Stimulated activated CD8-positive, alpha-beta memory T cell treated with anti-CD3 and anti-CD28 coated beads, Interleukin-12 subunit alpha, Interleukin-12 subunit beta, amount 100 ng/mL, for 4 hours (primary cell): ENCODE data around the gene OR10J1.
"Not testable (repeated sequence)": the region's sequence is repeated elsewhere in the genome, so short reads cannot be mapped to it uniquely, and the experiment has no call there.

ENCODE experiments used
- DNase-seq: peaks from one replicate; pipeline ENCODE4 v3.0.0-alpha.2; 2020; ENCODE audit warnings: low read depth

OR10J1 gene

GRCh38 chr1:159439422-159439821 is at the start of gene OR10J1:
Gene OR10J1 (plus strand): TSS chr1:159439722. CDS start chr1:159439792, 70 bp downstream.
- DNase-seq: no peak

- DNase-seq: no peak
Measured at GRCh38 chr1:159406821-159407220, 32.7 kb upstream of the OR10J1 start.

GRCh38 chr1:159408862-159409400 is 30.6 kb upstream of the OR10J1 start:
- DNase-seq: no peak

DNA sequence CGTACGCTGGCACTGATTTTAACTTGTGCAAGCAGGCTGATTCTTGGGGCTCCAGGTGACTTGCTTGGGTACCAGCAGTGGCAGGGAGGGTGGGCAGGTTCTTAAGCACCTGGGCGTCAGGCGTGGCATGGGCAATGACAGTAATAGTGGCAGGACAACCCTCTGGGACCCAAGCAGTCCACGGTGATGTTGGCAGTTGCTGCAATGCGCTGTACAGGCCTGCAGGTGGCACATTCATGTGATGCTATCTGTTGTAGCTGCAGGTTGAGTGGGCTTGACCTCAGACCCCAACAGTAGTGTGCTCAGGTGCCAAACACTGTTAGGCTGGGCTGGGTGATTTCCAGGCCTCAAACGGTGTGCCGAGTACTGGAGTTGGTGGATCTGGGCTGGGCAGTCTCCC is 17.7 kb upstream of the OR10J1 start:
- DNase-seq: no peak

- DNase-seq: no peak
Measured at GRCh38 chr1:159428536-159428935, 11.0 kb upstream of the OR10J1 start.

DNA sequence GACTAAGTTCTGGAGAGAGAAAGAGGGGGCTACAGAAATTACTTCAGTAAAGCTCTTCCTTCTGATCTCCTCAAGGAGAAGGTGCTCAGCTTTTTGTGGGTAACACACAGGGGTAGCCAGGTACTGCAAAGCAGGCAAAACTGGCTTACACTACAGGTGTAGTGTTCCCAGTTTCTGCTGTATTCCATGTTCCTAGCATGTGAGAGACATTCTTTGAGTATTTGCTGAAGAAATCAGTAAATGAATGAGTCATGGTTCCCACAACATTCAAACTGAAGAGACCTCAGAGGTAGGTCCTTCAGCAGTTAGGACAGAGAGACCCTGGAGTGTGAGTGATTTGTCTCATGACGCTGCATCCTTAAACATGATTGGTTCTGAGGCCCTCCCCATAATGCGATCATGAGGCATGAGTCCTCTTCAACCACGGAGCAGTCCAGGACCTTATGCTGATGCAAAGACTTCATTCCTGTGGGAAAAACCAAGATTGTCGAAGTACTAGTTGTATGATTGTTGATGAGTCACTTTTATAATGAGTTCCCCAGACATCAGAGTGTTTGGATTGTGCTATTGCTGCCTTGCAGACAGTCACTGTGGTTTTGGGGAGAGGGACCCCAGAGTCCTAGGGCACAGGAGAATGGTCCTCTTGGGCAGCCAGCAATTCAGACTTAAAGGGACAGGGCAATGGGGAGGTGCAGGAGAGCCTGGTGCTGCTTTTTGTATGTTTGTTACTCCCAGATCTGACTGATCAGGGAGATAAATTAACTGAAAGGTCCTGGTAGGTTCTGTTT is 10.3 kb upstream of the OR10J1 start:
- DNase-seq: no peak

DNA sequence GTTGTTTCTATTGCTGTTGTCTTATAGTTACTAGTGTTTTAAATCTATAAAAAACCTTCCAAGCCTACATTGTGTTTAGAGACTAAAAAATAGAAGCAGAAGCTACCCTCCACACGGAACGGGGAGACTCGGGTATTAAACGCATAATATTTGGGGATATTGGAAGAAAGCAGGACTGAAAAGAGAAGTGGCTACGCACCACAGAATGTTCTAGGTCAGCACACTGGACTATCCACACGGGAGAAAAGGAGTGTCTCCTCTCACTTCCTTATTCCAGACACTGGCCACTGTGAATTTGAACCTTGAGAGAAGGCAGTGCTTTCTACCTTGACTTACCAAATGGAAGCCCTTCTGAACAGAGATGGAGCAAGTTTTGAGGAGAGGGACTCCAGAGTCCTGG is 8.5 kb upstream of the OR10J1 start:
- DNase-seq: no peak

- no peak for DNase-seq
Measured at GRCh38 chr1:159431904-159432303, 7.6 kb upstream of the OR10J1 start, which contains the start of gene OR10J4. Gene OR10J4 (plus strand): TSS chr1:159432204.

DNA sequence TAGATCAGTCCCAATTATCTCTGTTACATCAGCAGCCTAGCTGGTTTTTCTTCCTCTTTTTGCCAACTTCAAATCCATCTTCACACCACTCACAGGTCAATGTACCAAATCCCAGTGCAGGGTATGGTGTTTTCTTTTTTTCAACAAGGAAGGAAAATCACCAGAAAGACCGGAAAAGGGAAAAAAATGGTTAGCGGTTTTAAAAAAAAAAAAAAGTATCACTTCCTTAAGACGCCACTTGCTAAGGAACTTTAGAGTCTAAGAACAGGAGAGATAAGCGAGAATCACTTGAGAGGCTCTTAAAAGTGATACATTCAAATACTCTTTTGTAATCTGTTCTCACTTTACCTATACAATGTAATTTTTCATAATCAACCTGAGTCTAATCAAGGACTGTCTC is 3.1 kb upstream of the OR10J1 start:
- DNase-seq: no peak

GRCh38 chr1:159441360-159441759 is 1.8 kb downstream of the OR10J1 start:
- DNase-seq: no peak

DNA sequence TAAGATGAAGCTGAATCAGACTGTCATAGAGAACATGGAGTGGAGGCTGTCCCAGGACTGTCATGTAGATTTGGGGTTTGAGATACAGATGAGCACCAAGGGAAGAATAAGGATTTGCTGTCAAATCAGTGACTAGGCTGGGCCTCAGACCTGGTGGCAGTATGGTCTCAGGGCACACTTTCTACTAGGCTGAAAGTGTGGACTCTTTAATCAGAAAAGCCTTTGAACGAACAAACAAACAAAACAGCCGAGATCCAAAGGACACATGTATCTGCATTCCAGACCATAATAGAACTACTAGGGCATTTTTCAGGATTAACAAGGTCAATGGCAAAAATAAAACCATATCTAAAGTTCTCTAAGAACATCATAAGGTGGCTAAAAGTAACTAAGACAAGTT is 2.9 kb downstream of the OR10J1 start:
- DNase-seq: no peak

DNA sequence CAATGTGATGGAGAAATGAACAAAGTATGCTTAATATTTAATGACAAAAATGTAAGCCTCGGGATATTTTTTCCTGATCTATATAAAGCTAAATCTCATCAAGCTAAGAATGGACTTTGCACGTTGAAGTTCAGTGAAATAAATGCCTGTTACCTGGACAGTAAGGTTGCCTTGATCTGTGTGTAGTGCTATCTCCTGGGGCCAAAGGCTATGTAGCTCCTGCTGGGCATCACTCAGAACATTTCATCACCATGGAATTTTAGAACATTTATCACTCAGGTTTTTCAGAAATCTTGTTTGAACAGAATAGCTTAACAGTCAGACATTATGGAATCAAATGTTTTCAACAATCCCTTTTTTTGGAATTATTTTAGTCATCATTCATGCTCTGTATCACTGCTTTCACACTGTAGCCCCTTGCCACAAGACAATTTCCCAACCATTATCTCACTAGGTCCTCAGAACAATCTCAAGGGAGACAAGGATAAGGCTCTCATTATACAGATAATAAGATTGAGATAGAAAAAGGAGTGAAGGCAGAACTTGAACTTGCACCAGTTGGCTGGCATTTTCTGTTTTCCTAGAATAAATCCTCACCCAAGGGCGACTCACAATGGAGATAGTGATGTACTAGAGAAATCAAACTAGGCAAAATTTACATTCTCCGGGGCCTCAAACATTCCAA is 3.7 kb downstream of the OR10J1 start:
- DNase-seq: no peak

DNA sequence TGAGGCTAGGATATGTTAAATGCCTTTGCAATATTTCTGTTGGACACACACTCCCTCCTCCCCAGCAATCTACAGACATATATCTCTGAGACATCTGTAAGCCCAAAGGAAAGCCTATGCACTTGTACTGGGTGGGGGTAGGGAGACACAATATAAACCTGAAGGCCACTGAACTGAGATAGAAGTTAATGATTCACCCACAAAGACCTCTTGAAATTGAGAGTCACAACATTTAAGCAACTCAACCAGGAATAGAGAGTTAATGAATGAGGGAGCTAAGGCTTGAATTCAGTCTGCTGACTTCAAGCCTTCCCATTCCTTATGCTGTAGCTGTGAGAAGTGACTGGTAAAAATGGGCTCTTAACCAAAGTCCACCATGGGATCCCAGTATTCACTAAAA is 5.0 kb downstream of the OR10J1 start:
- DNase-seq: no peak

- DNase-seq: no peak
Measured at GRCh38 chr1:159448181-159448580, 8.7 kb downstream of the OR10J1 start.

DNA sequence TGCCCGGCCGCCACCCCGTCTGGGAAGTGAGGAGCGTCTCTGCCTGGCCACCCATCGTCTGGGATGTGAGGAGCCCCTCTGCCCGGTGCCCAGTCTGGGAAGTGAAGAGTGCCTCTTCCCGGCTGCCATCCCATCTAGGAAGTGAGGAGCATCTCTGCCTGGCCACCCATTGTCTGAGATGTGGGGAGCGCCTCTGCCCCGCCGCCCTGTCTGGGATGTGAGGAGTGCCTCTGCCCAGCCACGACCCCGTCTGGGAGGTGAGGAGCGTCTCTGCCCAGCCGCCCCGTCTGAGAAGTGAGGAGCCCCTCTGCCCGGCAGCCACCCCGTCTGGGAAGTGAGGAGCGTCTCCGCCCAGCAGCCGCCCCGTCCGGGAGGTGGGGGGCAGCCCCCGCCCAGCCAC is 10.1 kb downstream of the OR10J1 start:
- DNase-seq: not testable (repeated sequence)

GRCh38 chr1:159459551-159459950 is 20.0 kb downstream of the OR10J1 start:
- DNase-seq: no peak

DNA sequence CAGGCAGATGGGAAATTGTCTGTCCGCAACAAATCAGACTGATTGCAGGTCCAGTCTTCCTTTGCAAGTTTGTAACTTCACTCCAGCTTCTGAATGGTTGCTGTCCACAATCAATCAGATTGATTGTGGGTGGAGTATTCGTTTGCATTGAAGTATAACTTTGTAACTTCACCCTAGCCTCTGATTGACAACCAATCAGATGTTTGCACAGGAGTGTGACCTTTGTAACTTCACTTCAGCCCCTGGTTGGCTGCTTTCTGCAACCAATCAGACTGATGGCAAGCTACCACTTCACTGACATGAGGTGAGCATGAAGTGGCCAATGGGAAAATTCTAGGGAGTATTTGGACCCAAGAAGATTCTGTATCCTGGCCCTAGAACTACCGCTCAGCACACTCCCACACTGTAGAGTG is 25.7 kb downstream of the OR10J1 start:
- no peak for DNase-seq

DNA sequence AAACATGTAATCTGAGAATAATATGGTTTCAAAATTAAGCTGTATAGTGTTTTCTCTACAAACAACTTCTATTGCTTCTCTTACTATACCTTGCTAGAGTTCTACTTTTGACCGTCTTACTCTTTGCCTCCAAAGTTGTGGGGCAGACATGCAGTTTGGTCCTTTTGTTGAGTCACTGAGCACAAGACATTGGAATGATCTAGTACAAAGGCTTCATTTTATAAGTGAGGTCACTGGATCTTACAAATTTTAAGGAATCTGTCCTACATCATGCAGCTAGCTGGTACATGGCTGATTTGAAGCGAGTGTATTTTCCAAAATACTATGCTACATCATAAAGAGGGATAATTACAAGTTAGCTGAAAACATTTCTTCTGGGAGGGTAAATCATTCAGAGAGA is 28.8 kb downstream of the OR10J1 start:
- DNase-seq: no peak

DNA sequence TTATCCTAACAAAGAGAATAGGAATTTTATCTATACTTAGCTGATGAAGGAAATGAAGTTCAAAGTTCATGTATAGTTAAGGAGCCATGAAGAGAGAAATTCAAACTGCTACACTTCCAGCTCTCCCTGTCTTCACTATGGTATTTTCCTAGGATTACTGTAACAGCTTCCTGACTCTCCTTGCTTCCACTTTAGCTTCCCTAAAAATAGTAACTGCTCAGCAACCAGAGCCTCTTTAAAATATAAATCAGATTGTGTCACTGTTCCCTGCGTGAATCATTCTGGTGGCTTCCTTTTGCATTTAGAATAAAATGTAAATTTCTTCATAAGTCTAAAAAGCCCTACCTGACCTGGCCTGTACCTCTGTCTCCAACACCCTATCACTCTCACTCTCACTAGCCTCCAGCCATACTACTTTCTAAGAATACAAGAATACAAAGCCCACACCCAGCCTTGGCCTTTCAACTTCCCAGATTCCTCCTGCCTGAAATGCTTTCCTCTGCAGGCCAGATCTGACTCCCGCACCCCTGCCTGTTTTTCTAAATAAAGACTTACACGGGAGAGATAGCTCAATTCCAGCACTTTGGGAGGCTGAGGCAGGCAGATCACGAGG is 30.5 kb downstream of the OR10J1 start:
- no peak for DNase-seq

DNA sequence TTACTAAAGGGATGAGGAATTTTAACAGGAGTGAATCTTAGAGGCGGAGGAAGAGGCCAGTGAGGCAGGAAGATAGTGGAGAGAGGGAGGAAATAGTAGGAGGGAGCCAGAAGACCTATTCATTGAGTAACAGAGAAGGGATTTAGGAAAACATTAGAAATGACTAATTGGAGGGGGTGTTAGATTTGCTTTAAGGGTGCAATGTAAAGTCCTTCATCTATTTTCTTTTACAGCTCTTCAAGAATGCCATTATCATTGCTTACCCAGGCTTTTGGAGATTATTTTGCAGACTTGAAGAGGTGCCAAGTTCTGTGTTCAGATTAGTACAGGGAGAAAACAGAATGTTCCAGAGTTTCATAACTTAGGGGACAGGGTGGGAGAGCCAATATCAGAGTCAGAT is 33.8 kb downstream of the OR10J1 start:
- DNase-seq: no peak

GRCh38 chr1:159474926-159475325 is 35.4 kb downstream of the OR10J1 start:
- DNase-seq: no peak

- no peak for DNase-seq
Measured at GRCh38 chr1:159483501-159483900, 44.0 kb downstream of the OR10J1 start.
